ENCODE results near the gene PPP2R5A. TPM values are rescaled to one million over a fixed set of nuclear protein-coding genes. Genes with fewer than 3 reads are reported as not detected.

PPP2R5A gene
- total and polyA plus RNA-seq, 8 donors, result 38.4 to 72.6 (median 52.5) TPM

- no peak overlapping the region for H3K4me3 ChIP-seq
- TF ChIP-seq CTCF (IDR thresholded peaks at IDR 0.05) (no peak), EP300 (IDR thresholded peaks at IDR 0.05) (no peak), POLR2A (IDR thresholded peaks at IDR 0.05) (no peak), POLR2AphosphoS5 (IDR thresholded peaks at IDR 0.05) (no peak)
- DNase-seq, result peak in 1 of 2 donors; percentile 68
- peak overlapping the region; percentile 72 to 87 (median 78) for H3K27ac ChIP-seq
- no peaks in the 10 kb centered on the region for H3K9me3 ChIP-seq
- peaks cover 35 to 68% (median 54%) of the 10 kb centered on the region in 4 donors for H3K4me1 ChIP-seq
- H3K36me3 ChIP-seq, result no peaks in the 10 kb centered on the region
- H3K27me3 ChIP-seq, result no peaks in the 10 kb centered on the region
- intact Hi-C loops (cut with DNase I; ENCODE audit: low total_unique reads), result no loop called here
Observed at GRCh38 chr1:212237651-212238050, 47.6 kb upstream of the PPP2R5A start.

DNA sequence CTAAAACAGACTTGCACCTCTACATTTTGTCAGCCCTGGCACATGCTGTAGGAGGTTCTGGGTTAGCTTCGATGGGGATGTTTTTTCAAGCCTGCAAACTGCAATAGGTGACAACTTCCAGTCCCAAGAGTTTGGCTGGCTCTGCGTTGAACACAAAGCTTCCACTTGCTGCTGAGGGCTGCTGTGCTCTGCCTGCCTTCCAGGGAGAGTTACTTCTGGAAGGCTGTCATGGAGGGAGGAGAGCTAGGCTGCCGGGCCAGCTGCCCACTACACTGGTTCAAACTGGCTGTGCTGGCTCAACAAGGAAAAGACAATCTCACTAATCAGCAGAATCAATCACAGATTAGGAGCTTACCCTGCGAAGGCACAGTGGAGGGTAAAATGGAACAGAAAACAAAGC, 46.7 kb upstream of the PPP2R5A start:
- TF ChIP-seq POLR2AphosphoS5 (IDR thresholded peaks at IDR 0.05) (peak in 2 of 3 donors; percentile 37 to 69), EP300 (IDR thresholded peaks at IDR 0.05) (no peak)
- Histone ChIP-seq H3K4me1 (peaks cover 38 to 76% (median 59%) of the 10 kb centered on the region in 4 donors), H3K9me3 (no peaks in the 10 kb centered on the region), H3K36me3 (no peaks in the 10 kb centered on the region), H3K27ac (peak overlapping the region; percentile 72 to 87 (median 78)), H3K4me3 (no peak overlapping the region), H3K27me3 (no peaks in the 10 kb centered on the region)
- WGBS, 5 donors, result 23 to 48% (median 31%) methylated on average over 4 of the region's 4 CpGs
- DNase-seq, result peak; percentile 64 to 81
- intact Hi-C loops (cut with DNase I; ENCODE audit: low total_unique reads), result no loop called here

GRCh38 chr1:212241501-212241900, 43.7 kb upstream of the PPP2R5A start:
- H3K9me3 ChIP-seq, result no peaks in the 10 kb centered on the region
- peak overlapping the region in 4 of 5 donors; percentile 53 to 84 (median 66) for H3K27ac ChIP-seq
- no peaks in the 10 kb centered on the region for H3K36me3 ChIP-seq
- H3K4me3 ChIP-seq, result no peak overlapping the region
- TF ChIP-seq CTCF (IDR thresholded peaks at IDR 0.05), result no peak
- TF ChIP-seq EP300 (IDR thresholded peaks at IDR 0.05), result no peak
- no peak for TF ChIP-seq POLR2AphosphoS5 (IDR thresholded peaks at IDR 0.05)
- TF ChIP-seq POLR2A (IDR thresholded peaks at IDR 0.05), result no peak
- no peaks in the 10 kb centered on the region for H3K27me3 ChIP-seq
- H3K4me1 ChIP-seq, result peaks cover 34 to 59% (median 44%) of the 10 kb centered on the region in 4 donors
- WGBS, 5 donors, result 87 to 95% (median 92%) methylated on average over 2 of the region's 2 CpGs
- intact Hi-C loops (cut with DNase I; ENCODE audit: low total_unique reads), result no loop called here
- no peak for DNase-seq

DNA sequence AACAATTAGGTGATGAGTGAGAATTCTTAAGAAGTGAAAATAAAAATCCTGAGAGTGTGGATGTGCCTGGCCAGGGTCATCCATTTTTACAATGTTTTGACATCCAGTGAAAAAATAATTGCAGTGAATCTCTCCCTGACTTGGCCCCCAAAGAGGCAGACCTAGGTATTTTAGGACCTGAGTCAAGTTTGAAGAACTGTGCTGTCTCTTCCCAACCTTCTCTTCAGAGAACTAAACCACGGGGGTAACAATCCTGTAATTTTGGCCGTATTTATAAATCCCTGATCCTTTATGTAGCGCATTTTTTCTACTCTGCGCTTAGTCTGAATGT, 43.3 kb upstream of the PPP2R5A start:
- H3K4me3 ChIP-seq, result no peak overlapping the region
- H3K9me3 ChIP-seq, result no peaks in the 10 kb centered on the region
- H3K27me3 ChIP-seq, result no peaks in the 10 kb centered on the region
- 69 to 87% (median 79%) methylated on average over 4 of the region's 4 CpGs for WGBS, 5 donors
- DNase-seq, result no peak
- H3K4me1 ChIP-seq, result peaks cover 32 to 57% (median 41%) of the 10 kb centered on the region in 4 donors
- no peak for TF ChIP-seq POLR2A (IDR thresholded peaks at IDR 0.05)
- no peak for TF ChIP-seq CTCF (IDR thresholded peaks at IDR 0.05)
- no peak for TF ChIP-seq POLR2AphosphoS5 (IDR thresholded peaks at IDR 0.05)
- no peak for TF ChIP-seq EP300 (IDR thresholded peaks at IDR 0.05)
- H3K27ac ChIP-seq, result peak overlapping the region in 4 of 5 donors; percentile 53 to 84 (median 66)
- H3K36me3 ChIP-seq, result no peaks in the 10 kb centered on the region
- intact Hi-C loops (cut with DNase I; ENCODE audit: low total_unique reads), result no loop called here

- Histone ChIP-seq H3K9me3 (no peaks in the 10 kb centered on the region), H3K4me1 (peaks cover 27 to 59% (median 37%) of the 10 kb centered on the region in 4 donors), H3K4me3 (no peak overlapping the region), H3K27ac (peak overlapping the region; percentile 53 to 84 (median 65)), H3K27me3 (no peaks in the 10 kb centered on the region), H3K36me3 (no peaks in the 10 kb centered on the region)
- WGBS, 5 donors, result 22 to 36% (median 28%) methylated on average over 11 of the region's 11 CpGs
- intact Hi-C loops (cut with DNase I; ENCODE audit: low total_unique reads), result no loop called here
- peak in 1 of 2 donors; percentile 48 for DNase-seq
- TF ChIP-seq CTCF (IDR thresholded peaks at IDR 0.05) (no peak), EP300 (IDR thresholded peaks at IDR 0.05) (no peak), POLR2AphosphoS5 (IDR thresholded peaks at IDR 0.05) (no peak), POLR2A (IDR thresholded peaks at IDR 0.05) (no peak)
Observed at GRCh38 chr1:212242288-212242984, 42.8 kb upstream of the PPP2R5A start.
